ENCODE measurements around the gene KIF27.

KIF27 gene

GRCh38 chr9:83920927-83921707 is at the start of gene KIF27:
KIF27 (minus strand) TSS chr9:83921432; CDS start chr9:83915591, 5,841 bp downstream.
- no peaks in the 10 kb centered on the region for H3K36me3 ChIP-seq (ENCODE audit: control insufficient read depth, insufficient read depth, low read length)
- H3K9ac ChIP-seq (ENCODE audit: low read length): peak within 1 kb of the TSS; percentile 82
- H3K4me1 ChIP-seq (ENCODE audit: control insufficient read depth, insufficient read depth, low read length): peaks cover 6% of the 10 kb centered on the region; the same call in 1 of the 2 replicates
- H3K27ac ChIP-seq (ENCODE audit: low read depth, low read length): peak within 1 kb of the TSS; percentile 84
- H3K9me3 ChIP-seq (ENCODE audit: control insufficient read depth, insufficient read depth, low read depth, low read length): no peaks in the 10 kb centered on the region
- H3K27me3 ChIP-seq (ENCODE audit: control insufficient read depth, insufficient read depth, low read length): no peaks in the 10 kb centered on the region
- peak within 1 kb of the TSS; percentile 61 for H3K4me3 ChIP-seq (ENCODE audit: low read depth, low read length)

GRCh38 chr9:83969602-83970001 is 48.4 kb upstream of the KIF27 start:
- H3K36me3 ChIP-seq (ENCODE audit: control insufficient read depth, insufficient read depth, low read length): peaks cover 84% of the 10 kb centered on the region
- no peak overlapping the region for H3K9ac ChIP-seq (ENCODE audit: low read length)
- no peaks in the 10 kb centered on the region for H3K4me1 ChIP-seq (ENCODE audit: control insufficient read depth, insufficient read depth, low read length)
- H3K27ac ChIP-seq (ENCODE audit: low read depth, low read length): no peak overlapping the region
- H3K27me3 ChIP-seq (ENCODE audit: control insufficient read depth, insufficient read depth, low read length): no peaks in the 10 kb centered on the region
- H3K4me3 ChIP-seq (ENCODE audit: low read depth, low read length): no peak overlapping the region
- H3K9me3 ChIP-seq (ENCODE audit: control insufficient read depth, insufficient read depth, low read depth, low read length): no peaks in the 10 kb centered on the region

GRCh38 chr9:83967073-83967472 is 45.8 kb upstream of the KIF27 start:
- Histone ChIP-seq H3K27me3 (ENCODE audit: control insufficient read depth, insufficient read depth, low read length) (no peaks in the 10 kb centered on the region), H3K4me3 (ENCODE audit: low read depth, low read length) (no peak overlapping the region), H3K4me1 (ENCODE audit: control insufficient read depth, insufficient read depth, low read length) (peaks cover 4% of the 10 kb centered on the region; the same call in 1 of the 2 replicates), H3K27ac (ENCODE audit: low read depth, low read length) (no peak overlapping the region), H3K9me3 (ENCODE audit: control insufficient read depth, insufficient read depth, low read depth, low read length) (no peaks in the 10 kb centered on the region), H3K36me3 (ENCODE audit: control insufficient read depth, insufficient read depth, low read length) (peaks cover 59% of the 10 kb centered on the region), H3K9ac (ENCODE audit: low read length) (no peak overlapping the region)

GRCh38 chr9:83966209-83966582 is 45.0 kb upstream of the KIF27 start:
- Histone ChIP-seq H3K36me3 (ENCODE audit: control insufficient read depth, insufficient read depth, low read length) (peaks cover 50% of the 10 kb centered on the region), H3K9me3 (ENCODE audit: control insufficient read depth, insufficient read depth, low read depth, low read length) (no peaks in the 10 kb centered on the region), H3K27me3 (ENCODE audit: control insufficient read depth, insufficient read depth, low read length) (no peaks in the 10 kb centered on the region), H3K4me1 (ENCODE audit: control insufficient read depth, insufficient read depth, low read length) (peaks cover 5% of the 10 kb centered on the region; the same call in 1 of the 2 replicates), H3K27ac (ENCODE audit: low read depth, low read length) (no peak overlapping the region), H3K9ac (ENCODE audit: low read length) (no peak overlapping the region), H3K4me3 (ENCODE audit: low read depth, low read length) (no peak overlapping the region)

- no peaks in the 10 kb centered on the region for H3K9me3 ChIP-seq (ENCODE audit: control insufficient read depth, insufficient read depth, low read depth, low read length)
- no peaks in the 10 kb centered on the region for H3K27me3 ChIP-seq (ENCODE audit: control insufficient read depth, insufficient read depth, low read length)
- H3K36me3 ChIP-seq (ENCODE audit: control insufficient read depth, insufficient read depth, low read length): peaks cover 44% of the 10 kb centered on the region
- H3K27ac ChIP-seq (ENCODE audit: low read depth, low read length): no peak overlapping the region
- H3K4me1 ChIP-seq (ENCODE audit: control insufficient read depth, insufficient read depth, low read length): peaks cover 5% of the 10 kb centered on the region; the same call in 1 of the 2 replicates
- H3K4me3 ChIP-seq (ENCODE audit: low read depth, low read length): no peak overlapping the region
- H3K9ac ChIP-seq (ENCODE audit: low read length): no peak overlapping the region
Measured at GRCh38 chr9:83965350-83966208, 44.3 kb upstream of the KIF27 start.

- Histone ChIP-seq H3K36me3 (ENCODE audit: control insufficient read depth, insufficient read depth, low read length) (peaks cover 38% of the 10 kb centered on the region), H3K27ac (ENCODE audit: low read depth, low read length) (no peak overlapping the region), H3K9ac (ENCODE audit: low read length) (no peak overlapping the region)
Measured at GRCh38 chr9:83964973-83965349, 43.7 kb upstream of the KIF27 start.

GRCh38 chr9:83962165-83962564 is 40.9 kb upstream of the KIF27 start:
- H3K27ac ChIP-seq (ENCODE audit: low read depth, low read length): no peak overlapping the region

More at GRCh38 chr9:83964973-83965349, 43.7 kb upstream of the KIF27 start:
- Histone ChIP-seq H3K4me3 (ENCODE audit: low read depth, low read length) (no peak overlapping the region), H3K27me3 (ENCODE audit: control insufficient read depth, insufficient read depth, low read length) (no peaks in the 10 kb centered on the region), H3K4me1 (ENCODE audit: control insufficient read depth, insufficient read depth, low read length) (peaks cover 5% of the 10 kb centered on the region; the same call in 1 of the 2 replicates), H3K9me3 (ENCODE audit: control insufficient read depth, insufficient read depth, low read depth, low read length) (no peaks in the 10 kb centered on the region)

GRCh38 chr9:83960991-83961390 is 39.8 kb upstream of the KIF27 start:
- Histone ChIP-seq H3K4me1 (ENCODE audit: control insufficient read depth, insufficient read depth, low read length) (peaks cover 15% of the 10 kb centered on the region), H3K36me3 (ENCODE audit: control insufficient read depth, insufficient read depth, low read length) (no peaks in the 10 kb centered on the region), H3K27ac (ENCODE audit: low read depth, low read length) (no peak overlapping the region), H3K9me3 (ENCODE audit: control insufficient read depth, insufficient read depth, low read depth, low read length) (no peaks in the 10 kb centered on the region), H3K4me3 (ENCODE audit: low read depth, low read length) (no peak overlapping the region), H3K9ac (ENCODE audit: low read length) (no peak overlapping the region), H3K27me3 (ENCODE audit: control insufficient read depth, insufficient read depth, low read length) (no peaks in the 10 kb centered on the region)

More at GRCh38 chr9:83962165-83962564, 40.9 kb upstream of the KIF27 start:
- Histone ChIP-seq H3K9ac (ENCODE audit: low read length) (no peak overlapping the region), H3K4me1 (ENCODE audit: control insufficient read depth, insufficient read depth, low read length) (peaks cover 10% of the 10 kb centered on the region), H3K27me3 (ENCODE audit: control insufficient read depth, insufficient read depth, low read length) (no peaks in the 10 kb centered on the region), H3K36me3 (ENCODE audit: control insufficient read depth, insufficient read depth, low read length) (peaks cover 10% of the 10 kb centered on the region), H3K4me3 (ENCODE audit: low read depth, low read length) (no peak overlapping the region), H3K9me3 (ENCODE audit: control insufficient read depth, insufficient read depth, low read depth, low read length) (no peaks in the 10 kb centered on the region)

GRCh38 chr9:83959061-83959460 is 37.8 kb upstream of the KIF27 start:
- Histone ChIP-seq H3K9ac (ENCODE audit: low read length) (no peak overlapping the region), H3K36me3 (ENCODE audit: control insufficient read depth, insufficient read depth, low read length) (0 out of 2 replicates have a peak, but pooled peaks cover under 1% of the 10 kb centered on the region), H3K4me1 (ENCODE audit: control insufficient read depth, insufficient read depth, low read length) (peaks cover 22% of the 10 kb centered on the region), H3K27ac (ENCODE audit: low read depth, low read length) (no peak overlapping the region), H3K9me3 (ENCODE audit: control insufficient read depth, insufficient read depth, low read depth, low read length) (no peaks in the 10 kb centered on the region), H3K4me3 (ENCODE audit: low read depth, low read length) (no peak overlapping the region), H3K27me3 (ENCODE audit: control insufficient read depth, insufficient read depth, low read length) (no peaks in the 10 kb centered on the region)

- no peaks in the 10 kb centered on the region for H3K27me3 ChIP-seq (ENCODE audit: control insufficient read depth, insufficient read depth, low read length)
- peaks cover 19% of the 10 kb centered on the region for H3K4me1 ChIP-seq (ENCODE audit: control insufficient read depth, insufficient read depth, low read length)
- H3K4me3 ChIP-seq (ENCODE audit: low read depth, low read length): peak overlapping the region; percentile 98
- H3K9ac ChIP-seq (ENCODE audit: low read length): peak overlapping the region; percentile 90
- peak overlapping the region; percentile 85 for H3K27ac ChIP-seq (ENCODE audit: low read depth, low read length)
- no peaks in the 10 kb centered on the region for H3K9me3 ChIP-seq (ENCODE audit: control insufficient read depth, insufficient read depth, low read depth, low read length)
- peaks cover 8% of the 10 kb centered on the region for H3K36me3 ChIP-seq (ENCODE audit: control insufficient read depth, insufficient read depth, low read length)
Measured at GRCh38 chr9:83957248-83957513, 35.9 kb upstream of the KIF27 start.

Measured in HUES6 (cell line).